B cell (primary cell): ENCODE results near the gene FSTL3. TPM values are rescaled to one million over a fixed set of nuclear protein-coding genes. Genes with fewer than 3 reads are reported as not detected.
A peak's percentile ranks its signal among the peaks of the same experiment; 100 is the strongest.

ENCODE experiments used
- ATAC-seq: fragments of 200-7000 bp; cut with Tn5 transposase; one replicate; pipeline ENCODE4 v1.10.0; 2021; ENCODE audit warnings: low read depth, mild to moderate bottlenecking, moderate number of reproducible peaks, moderate library complexity
- CTCF ChIA-PET: fragments of 350-600 bp; sonication (Branson Sonifier 250); formaldehyde crosslinking; loops from one replicate; lab custom pipeline; 2021; ENCODE audit warnings: antibody characterized with exemption, inconsistent platforms; lab: Charles Lee
- POLR2A ChIA-PET: fragments of 350-600 bp; sonication (Branson Sonifier 250); formaldehyde crosslinking; loops from one replicate; lab custom pipeline; 2021; ENCODE audit warnings: antibody characterized with exemption; lab: Charles Lee
- DNase-seq: peaks from one replicate; pipeline ENCODE4 v3.0.0; 2013
- H2AFZ ChIP-seq: 2 replicates; pipeline ENCODE4 v1.6.1; 2012; ENCODE audit warnings: mild to moderate bottlenecking, low read depth, low read length; ENCODE audit not compliant: insufficient read depth, poor library complexity, severe bottlenecking
- H3K27ac ChIP-seq, 2 donors: 1 replicate in 1 of 2; 2 replicates in 1 of 2; pipeline ENCODE4 v1.5.1; 2012 to 2013; ENCODE audit warnings: low read length in 2 of 2, mild to moderate bottlenecking in 2 of 2, moderate library complexity in 1 of 2
- H3K27me3 ChIP-seq, 4 experiments: fragments of 200-600 bp in 1 of 4; sonication (generic) in 1 of 4; replicated peaks in 1 of 4; 1 replicate in 2 of 4; 2 replicates in 2 of 4; pipeline versions ENCODE4 v1.6.1 to v1.7.0; 2013 to 2016; ENCODE audit warnings: low read length in 3 of 4, mild to moderate bottlenecking in 2 of 4, mixed read lengths in 1 of 4, moderate library complexity in 1 of 4; ENCODE audit not compliant: insufficient read depth in 4 of 4, control insufficient read depth in 3 of 4; ENCODE audit errors: control extremely low read depth in 1 of 4
- H3K36me3 ChIP-seq, 2 experiments: replicated peaks in 1 of 2; 1 replicate in 1 of 2; 2 replicates in 1 of 2; pipeline versions ENCODE4 v1.6.1 to v1.7.1; 2013; ENCODE audit warnings: low read length in 1 of 2; ENCODE audit not compliant: insufficient read depth in 2 of 2, control insufficient read depth in 1 of 2; ENCODE audit errors: control extremely low read depth in 1 of 2, extremely low read depth in 1 of 2
- H3K4me1 ChIP-seq, 2 donors: fragments of 200-600 bp in 1 of 2; sonication (generic) in 1 of 2; 1 replicate in 1 of 2; 2 replicates in 1 of 2; pipeline versions ENCODE4 v1.5.1 to v1.6.1; 2013 to 2017; ENCODE audit warnings: low read length in 2 of 2; ENCODE audit not compliant: control insufficient read depth in 2 of 2, insufficient read depth in 2 of 2
- H3K4me2 ChIP-seq: replicated peaks from 2 replicates; pipeline ENCODE3; 2012; ENCODE audit warnings: mild to moderate bottlenecking, low read depth, low read length; ENCODE audit not compliant: poor library complexity, severe bottlenecking
- H3K4me3 ChIP-seq, 5 experiments: fragments of 200-600 bp in 1 of 5; sonication (generic) in 1 of 5; 1 replicate in 3 of 5; 2 replicates in 2 of 5; pipeline versions ENCODE4 v1.5.1 to v1.7.0; 2011 to 2016; ENCODE audit warnings: low read length in 4 of 5, mild to moderate bottlenecking in 4 of 5, low read depth in 2 of 5, control low read depth in 1 of 5, moderate library complexity in 1 of 5; ENCODE audit not compliant: insufficient read depth in 1 of 5; ENCODE audit errors: control extremely low read depth in 1 of 5, extremely low read depth in 1 of 5
- H3K79me2 ChIP-seq: fragments of 200-600 bp; sonication (generic); one replicate; pipeline ENCODE4 v1.6.0; 2016; ENCODE audit warnings: low read length; ENCODE audit not compliant: control insufficient read depth, insufficient read depth
- H3K9ac ChIP-seq: fragments of 200-600 bp; sonication (generic); 2 replicates; pipeline ENCODE4 v1.6.1; 2017; ENCODE audit warnings: mild to moderate bottlenecking, low read length, moderate library complexity
- H3K9me3 ChIP-seq, 3 donors: one replicate each; pipeline versions ENCODE4 v1.6.1 to v1.7.1; 2013; ENCODE audit warnings: low read length in 2 of 3; ENCODE audit not compliant: control insufficient read depth in 2 of 3, insufficient read depth in 1 of 3; ENCODE audit errors: control extremely low read depth in 1 of 3
- H4K20me1 ChIP-seq: 2 replicates; pipeline ENCODE4 v1.6.0; 2012; ENCODE audit warnings: mild to moderate bottlenecking, low read length; ENCODE audit not compliant: insufficient read depth, control insufficient read depth, poor library complexity, severe bottlenecking
- H3K27ac Mint-ChIP-seq: one replicate; pipeline ENCODE4 v1.8.0; 2021; ENCODE audit warnings: mixed read lengths
- H3K27me3 Mint-ChIP-seq: one replicate; pipeline ENCODE4 v1.8.0; 2021; ENCODE audit warnings: mixed read lengths
- H3K4me1 Mint-ChIP-seq: one replicate; pipeline ENCODE4 v1.8.0; 2021; ENCODE audit warnings: mixed read lengths
- H3K4me3 Mint-ChIP-seq: one replicate; pipeline ENCODE4 v1.8.0; 2021; ENCODE audit warnings: mixed read lengths
- H3K9me3 Mint-ChIP-seq: one replicate; pipeline ENCODE4 v1.8.0; 2022; ENCODE audit warnings: mixed read lengths; ENCODE audit not compliant: insufficient read depth
- EZH2 ChIP-seq: IDR thresholded peaks from 2 replicates; pipeline ENCODE4 v1.6.1; 2012; ENCODE audit warnings: borderline replicate concordance, low read depth, mild to moderate bottlenecking, moderate library complexity, low read length; ENCODE audit not compliant: insufficient read depth, poor library complexity, severe bottlenecking
- WGBS: methylation state at CpG from one replicate; pipeline ENCODE4 v1.1.5; 2013; ENCODE audit warnings: missing lambda C conversion rate; ENCODE audit not compliant: insufficient coverage; 5-methylcytosine and 5-hydroxymethylcytosine counted together
- intact Hi-C: fragments of 100-400 bp; cut with micrococcal nuclease; formaldehyde crosslinking; loops from one replicate; pipeline ENCODE4 v1.10.0; 2022
- polyA plus RNA-seq: library from polyadenylated mRNA; depleted of rRNA; stranded (reverse); fragments of >200 nt; gene quantifications from 2 replicates; pipeline ENCODE4 v1.2.3, GENCODE V29; 2012
- total RNA-seq, 2 donors: library from RNA; stranded (reverse); fragments of 120-200 nt in 1 of 2; gene quantifications; 1 replicate in 1 of 2; 2 replicates in 1 of 2; pipeline versions ENCODE4 v1.2.3 to v1.2.4, GENCODE V29; 2013 to 2022
- TF ChIP-seq, protein P1 (sequence below): fragments of 200-600 bp; IDR thresholded peaks from one replicate; pipeline ENCODE4 v1.8.0; 2022; ENCODE audit warnings: antibody characterized with exemption, mild to moderate bottlenecking

FSTL3 gene
- total and polyA plus RNA-seq, 2 donors (not counting 1 experiment from before 2014, with no cell fraction given) = 2.6 to 5.8 TPM

DNA sequence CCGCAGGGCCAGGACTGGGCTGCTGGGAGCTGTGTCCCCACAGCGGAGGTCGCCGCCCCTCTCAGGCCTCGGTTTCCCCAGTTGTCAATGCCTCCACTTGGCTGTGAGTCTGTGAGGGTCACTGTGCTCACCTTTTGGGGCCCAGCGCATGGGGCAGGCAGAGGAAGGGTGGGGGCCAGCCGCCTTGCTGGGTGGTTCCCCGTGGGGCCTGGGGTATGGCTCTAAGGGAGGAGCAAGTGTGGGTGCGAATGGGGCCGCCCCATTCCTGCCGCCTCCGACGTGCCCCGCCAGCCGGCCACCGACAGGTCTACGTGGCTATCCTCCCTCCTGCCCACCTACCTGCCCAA lies 37.3 kb upstream of the FSTL3 start:
- POLR2A ChIA-PET = no interaction called here
- no peak for TF ChIP-seq EZH2
- TF ChIP-seq, protein P1, sequence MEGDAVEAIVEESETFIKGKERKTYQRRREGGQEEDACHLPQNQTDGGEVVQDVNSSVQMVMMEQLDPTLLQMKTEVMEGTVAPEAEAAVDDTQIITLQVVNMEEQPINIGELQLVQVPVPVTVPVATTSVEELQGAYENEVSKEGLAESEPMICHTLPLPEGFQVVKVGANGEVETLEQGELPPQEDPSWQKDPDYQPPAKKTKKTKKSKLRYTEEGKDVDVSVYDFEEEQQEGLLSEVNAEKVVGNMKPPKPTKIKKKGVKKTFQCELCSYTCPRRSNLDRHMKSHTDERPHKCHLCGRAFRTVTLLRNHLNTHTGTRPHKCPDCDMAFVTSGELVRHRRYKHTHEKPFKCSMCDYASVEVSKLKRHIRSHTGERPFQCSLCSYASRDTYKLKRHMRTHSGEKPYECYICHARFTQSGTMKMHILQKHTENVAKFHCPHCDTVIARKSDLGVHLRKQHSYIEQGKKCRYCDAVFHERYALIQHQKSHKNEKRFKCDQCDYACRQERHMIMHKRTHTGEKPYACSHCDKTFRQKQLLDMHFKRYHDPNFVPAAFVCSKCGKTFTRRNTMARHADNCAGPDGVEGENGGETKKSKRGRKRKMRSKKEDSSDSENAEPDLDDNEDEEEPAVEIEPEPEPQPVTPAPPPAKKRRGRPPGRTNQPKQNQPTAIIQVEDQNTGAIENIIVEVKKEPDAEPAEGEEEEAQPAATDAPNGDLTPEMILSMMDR = no peak
- Histone ChIP-seq H3K9ac (peak overlapping the region; percentile 50), H3K9me3 (peaks cover 0 to 6% (median 0%) of the 10 kb centered on the region in 3 donors), H2AFZ (peak overlapping the region; percentile 48), H3K79me2 (peaks cover 11% of the 10 kb centered on the region), H3K27ac (no peak overlapping the region), H4K20me1 (peaks cover 16% of the 10 kb centered on the region), H3K4me3 (peak overlapping the region in 3 of 5 experiments; percentile 33 to 57 (median 48)), H3K4me2 (peak overlapping the region; percentile 79), H3K27me3 (peaks cover 0 to 2% (median 0%) of the 10 kb centered on the region in 4 experiments), H3K4me1 (peaks cover 16 to 45% of the 10 kb centered on the region in 2 donors), H3K36me3 (no peaks in the 10 kb centered on the region)
- Mint-ChIP-seq H3K27me3 (no peaks in the 10 kb centered on the region), H3K4me1 (peaks cover 19% of the 10 kb centered on the region), H3K9me3 (no peaks in the 10 kb centered on the region), H3K27ac (no peak overlapping the region), H3K4me3 (peak overlapping the region; percentile 90)
- 70% methylated on average over 13 of the region's 17 CpGs for WGBS
- DNase-seq (no peak), ATAC-seq (no peak)
- CTCF ChIA-PET = no interaction called here
- intact Hi-C loops = loop anchor here (1.0 kb wide), 1 partner anchor 24 kb away; the partner anchor contains the start of gene RNF126

DNA sequence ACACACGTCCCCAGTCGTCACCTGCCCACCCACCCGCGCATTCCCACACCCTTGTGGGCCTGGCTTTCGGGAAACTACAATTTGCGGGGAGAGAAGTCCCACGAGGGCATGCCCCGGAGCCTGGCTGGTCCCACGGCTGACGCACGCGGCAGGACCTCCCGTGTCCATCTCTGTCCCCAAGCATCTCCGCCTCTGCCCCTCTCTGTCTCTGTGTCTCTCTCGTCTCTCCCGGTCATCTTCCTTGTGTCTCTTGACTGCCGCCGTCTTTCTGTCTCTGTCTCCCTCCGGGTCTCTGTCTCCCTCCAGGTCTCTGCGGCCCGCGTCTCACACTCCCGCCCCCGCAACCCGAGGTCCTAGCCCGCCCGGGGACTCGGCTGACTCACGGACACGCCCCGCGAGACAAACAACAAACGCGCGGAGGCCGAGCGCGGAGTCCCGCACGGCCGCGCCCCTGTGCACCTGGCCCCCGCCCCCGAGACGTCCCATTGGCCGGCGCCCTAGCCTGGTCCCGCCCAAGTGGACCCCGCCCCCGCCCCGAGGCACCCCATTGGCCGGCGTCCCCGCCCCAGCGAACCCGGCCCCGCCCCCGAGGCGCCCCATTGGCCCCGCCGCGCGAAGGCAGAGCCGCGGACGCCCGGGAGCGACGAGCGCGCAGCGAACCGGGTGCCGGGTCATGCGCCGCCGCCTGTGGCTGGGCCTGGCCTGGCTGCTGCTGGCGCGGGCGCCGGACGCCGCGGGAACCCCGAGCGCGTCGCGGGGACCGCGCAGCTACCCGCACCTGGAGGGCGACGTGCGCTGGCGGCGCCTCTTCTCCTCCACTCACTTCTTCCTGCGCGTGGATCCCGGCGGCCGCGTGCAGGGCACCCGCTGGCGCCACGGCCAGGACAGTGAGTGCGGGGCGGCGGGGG lies 36.7 kb upstream of the FSTL3 start, which contains the start of gene FGF22:
FGF22 (plus strand) TSS at position 627 of the 908 bp plus-strand sequence; CDS start at position 674, 47 bp downstream.
- Mint-ChIP-seq H3K4me1 (peaks cover 22% of the 10 kb centered on the region), H3K9me3 (no peaks in the 10 kb centered on the region), H3K4me3 (peak within 1 kb of the TSS; percentile 90), H3K27me3 (no peaks in the 10 kb centered on the region), H3K27ac (peak within 1 kb of the TSS; percentile 95)
- DNase-seq = peak; percentile 92
- WGBS = 7% methylated on average over 98 of the region's 109 CpGs
- intact Hi-C loops = loop anchor here (1.0 kb wide), 1 partner anchor 24 kb away; the partner anchor contains the start of gene RNF126
- Histone ChIP-seq H3K4me3 (peak within 1 kb of the TSS in 4 of 5 experiments; percentile 21 to 57 (median 40)), H3K9me3 (peaks cover 0 to 6% (median 0%) of the 10 kb centered on the region in 3 donors), H3K79me2 (peaks cover 4% of the 10 kb centered on the region), H4K20me1 (peaks cover 17% of the 10 kb centered on the region), H2AFZ (peak within 1 kb of the TSS; percentile 60), H3K36me3 (peaks cover 0 to under 1% of the 10 kb centered on the region in 2 experiments), H3K9ac (peak within 1 kb of the TSS; percentile 53), H3K4me1 (peaks cover 12 to 39% of the 10 kb centered on the region in 2 donors), H3K4me2 (peak within 1 kb of the TSS; percentile 79), H3K27ac (no peak within 1 kb of the TSS), H3K27me3 (peaks cover 0 to 2% (median 0%) of the 10 kb centered on the region in 4 experiments)
- CTCF ChIA-PET = no interaction called here
- TF ChIP-seq, protein P1 = no peak
- TF ChIP-seq EZH2 = no peak
- peak; percentile 91 for ATAC-seq
- POLR2A ChIA-PET = no interaction called here
